Activated B cell treated with CpG ODN at 0.5 μM for 24 hours (primary cell): ENCODE data around the gene SLC17A9. TPM values are rescaled to one million over a fixed set of nuclear protein-coding genes. Genes with fewer than 3 reads are reported as not detected.

Experiments
- ATAC-seq: fragments of 200-7000 bp; cut with Tn5 transposase; one replicate; pipeline ENCODE4 v1.10.0; 2021; ENCODE audit warnings: low read depth, mild to moderate bottlenecking, moderate library complexity
- CTCF ChIA-PET: fragments of 350-600 bp; sonication (Branson Sonifier 250); formaldehyde crosslinking; loops from one replicate; lab custom pipeline; 2021; ENCODE audit warnings: antibody characterized with exemption; lab: Charles Lee
- POLR2A ChIA-PET: fragments of 350-600 bp; sonication (Branson Sonifier 250); formaldehyde crosslinking; loops from one replicate; lab custom pipeline; 2021; ENCODE audit warnings: antibody characterized with exemption; lab: Charles Lee
- DNase-seq: peaks from one replicate; pipeline ENCODE4 v3.0.0; 2022
- H3K27ac Mint-ChIP-seq: one replicate; pipeline ENCODE4 v1.8.0; 2020; ENCODE audit warnings: mixed read lengths
- H3K27me3 Mint-ChIP-seq: one replicate; pipeline ENCODE4 v1.8.0; 2021; ENCODE audit warnings: mixed read lengths
- H3K36me3 Mint-ChIP-seq: one replicate; pipeline ENCODE4 v1.8.0; 2021; ENCODE audit warnings: low read depth, mixed read lengths
- H3K4me1 Mint-ChIP-seq: one replicate; pipeline ENCODE4 v1.8.0; 2021; ENCODE audit warnings: mixed read lengths
- H3K4me3 Mint-ChIP-seq: one replicate; pipeline ENCODE4 v1.8.0; 2020; ENCODE audit warnings: mild to moderate bottlenecking, mixed read lengths
- H3K9me3 Mint-ChIP-seq: one replicate; pipeline ENCODE4 v1.8.0; 2020; ENCODE audit warnings: mixed read lengths
- CTCF ChIP-seq: fragments of 200-600 bp; IDR thresholded peaks from one replicate; pipeline ENCODE4 v1.8.0; 2022; ENCODE audit warnings: antibody characterized with exemption, mild to moderate bottlenecking
- intact Hi-C: fragments of 100-400 bp; cut with micrococcal nuclease; formaldehyde crosslinking; loops from one replicate; pipeline ENCODE4 v1.15.1; 2024
- total RNA-seq: library from RNA; stranded (reverse); gene quantifications from 2 replicates; pipeline ENCODE4 v1.2.3, GENCODE V29; 2022

The SLC17A9 gene
- total RNA-seq, 1 donor from 2014 or later: 47.6 TPM

GRCh38 chr20:62966212-62967148 lies 14.0 kb downstream of the SLC17A9 start:
- TF ChIP-seq CTCF: no peak
- H3K27me3 Mint-ChIP-seq: peaks cover 3% of the 10 kb centered on the region
- no peak overlapping the region for H3K4me3 Mint-ChIP-seq
- no peaks in the 10 kb centered on the region for H3K9me3 Mint-ChIP-seq
- ChIA-PET POLR2A (no interaction called here), CTCF (interaction anchor here (1.0 kb wide), 1 partner anchor 43 kb away, joined by 4 read pairs; no protein-coding TSS in a partner anchor)
- no peak overlapping the region for H3K27ac Mint-ChIP-seq
- intact Hi-C loops: no loop called here
- ATAC-seq (no peak), DNase-seq (no peak)
- H3K36me3 Mint-ChIP-seq: peaks cover 33% of the 10 kb centered on the region
- H3K4me1 Mint-ChIP-seq: no peaks in the 10 kb centered on the region

GRCh38 chr20:62967149-62967501 lies 14.6 kb downstream of the SLC17A9 start:
- peaks cover 31% of the 10 kb centered on the region for H3K36me3 Mint-ChIP-seq

GRCh38 chr20:62967628-62968351 lies 15.3 kb downstream of the SLC17A9 start:
- CTCF ChIA-PET: interaction anchor here (1.0 kb wide), 1 partner anchor 41 kb away, joined by 4 read pairs; no protein-coding TSS in a partner anchor
- Mint-ChIP-seq H3K4me3 (no peak overlapping the region), H3K27me3 (peaks cover 13% of the 10 kb centered on the region), H3K4me1 (peaks cover 11% of the 10 kb centered on the region), H3K27ac (no peak overlapping the region), H3K9me3 (no peaks in the 10 kb centered on the region), H3K36me3 (peaks cover 26% of the 10 kb centered on the region)
- intact Hi-C loops: no loop called here
- TF ChIP-seq CTCF: no peak
- no peak for ATAC-seq
- no peak for DNase-seq
- POLR2A ChIA-PET: no interaction called here

More at GRCh38 chr20:62967149-62967501, 14.6 kb downstream of the SLC17A9 start:
- DNase-seq: no peak
- no peak for TF ChIP-seq CTCF
- Mint-ChIP-seq H3K27me3 (peaks cover 9% of the 10 kb centered on the region), H3K4me3 (no peak overlapping the region), H3K4me1 (peaks cover 6% of the 10 kb centered on the region), H3K9me3 (no peaks in the 10 kb centered on the region), H3K27ac (no peak overlapping the region)
- POLR2A ChIA-PET: no interaction called here
- intact Hi-C loops: no loop called here
- ATAC-seq: no peak
- CTCF ChIA-PET: interaction anchor here (1.0 kb wide), 1 partner anchor 42 kb away, joined by 4 read pairs; no protein-coding TSS in a partner anchor

GRCh38 chr20:62968378-62969178 lies 16.1 kb downstream of the SLC17A9 start:
- Mint-ChIP-seq H3K27ac (no peak overlapping the region), H3K4me3 (no peak overlapping the region), H3K36me3 (peaks cover 19% of the 10 kb centered on the region), H3K4me1 (peaks cover 12% of the 10 kb centered on the region), H3K27me3 (peaks cover 13% of the 10 kb centered on the region), H3K9me3 (no peaks in the 10 kb centered on the region)
- no peak for TF ChIP-seq CTCF
- POLR2A ChIA-PET: interaction anchor here (3.1 kb wide), 1 partner anchor 15 kb away, joined by 13 read pairs; no protein-coding TSS in a partner anchor
- DNase-seq: no peak
- intact Hi-C loops: no loop called here
- CTCF ChIA-PET: no interaction called here
- no peak for ATAC-seq
